K562 (cell line): ENCODE measurements around the gene TMEM86A. TPM values are rescaled to one million over a fixed set of nuclear protein-coding genes. Genes with fewer than 3 reads are reported as not detected.

ENCODE experiments used
- ATAC-seq: fragments of 200-7000 bp; cut with Tn5 transposase; 3 replicates; pipeline ENCODE4 v1.9.1; 2020; ENCODE audit warnings: moderate library complexity
- BruUV-seq: library from RNA; stranded (reverse); fragments of 400-500 nt; replicated peaks from 2 replicates; lab custom pipeline; 2021; lab: Mats Ljungman, UMichigan
- CTCF ChIA-PET: fragments of 300-600 bp; formaldehyde crosslinking; extraction: SDS; loops from one replicate; lab custom pipeline; 2021; ENCODE audit warnings: low intra/inter-chr PET ratio; lab: Yijun Ruan, JAX
- POLR2A ChIA-PET: fragments of 300-600, 350-650 bp; sonication (Branson Sonifier 250); formaldehyde crosslinking; extraction: SDS; loops from one replicate; lab custom pipeline; 2021; ENCODE audit warnings: antibody characterized with exemption, inconsistent platforms; lab: Yijun Ruan, JAX
- DNase-seq, 4 experiments: peaks; one replicate each; pipeline versions ENCODE4 v3.0.0 to v3.0.0-alpha.2; 2011 to 2018; ENCODE audit warnings: low spot score in 3 of 4, mixed read lengths in 3 of 4; ENCODE audit errors: extremely low read depth in 1 of 4
- FAIRE-seq: peaks from 2 replicates; lab custom pipeline; 2011; peaks lifted over from hg19 to GRCh38; lab: Jason Lieb, UNC
- H2AFZ ChIP-seq: 2 replicates; pipeline ENCODE4 v1.6.0; 2011; ENCODE audit warnings: low read depth, low read length, control low read depth, inconsistent platforms
- H3K27ac ChIP-seq: fragments of 200-600 bp; 3 replicates; pipeline ENCODE4 v1.8.0; 2011; ENCODE audit warnings: low read depth, mild to moderate bottlenecking, control low read depth, inconsistent platforms, low read length, moderate library complexity, mixed read lengths; ENCODE audit errors: extremely low read depth
- H3K27me3 ChIP-seq, 2 experiments: fragments of 300-600 bp in 1 of 2; 2 replicates in 1 of 2; 3 replicates in 1 of 2; pipeline versions ENCODE4 v1.6.0 to v1.8.0; 2011; ENCODE audit warnings: inconsistent platforms in 2 of 2, low read length in 2 of 2, mild to moderate bottlenecking in 1 of 2, mixed read lengths in 1 of 2, moderate library complexity in 1 of 2; ENCODE audit not compliant: control insufficient read depth in 2 of 2, insufficient read depth in 2 of 2
- H3K36me3 ChIP-seq: fragments of 300-600 bp; 3 replicates; pipeline ENCODE4 v1.8.0; 2011; ENCODE audit warnings: mild to moderate bottlenecking, low read length, inconsistent platforms; ENCODE audit not compliant: control insufficient read depth, insufficient read depth
- H3K4me1 ChIP-seq, 2 experiments: fragments of 200-600 bp in 1 of 2; replicated peaks in 1 of 2; 2 replicates in 1 of 2; 3 replicates in 1 of 2; pipeline versions ENCODE4 v1.5.1 to v1.8.0; 2011; ENCODE audit warnings: inconsistent platforms in 2 of 2, low read length in 2 of 2, mild to moderate bottlenecking in 1 of 2, mixed read lengths in 1 of 2, moderate library complexity in 1 of 2; ENCODE audit not compliant: control insufficient read depth in 2 of 2, insufficient read depth in 2 of 2
- H3K4me2 ChIP-seq: 2 replicates; pipeline ENCODE4 v1.6.1; 2011; ENCODE audit warnings: low read length, control low read depth, inconsistent platforms, mixed read lengths; ENCODE audit not compliant: insufficient read depth
- H3K4me3 ChIP-seq: fragments of 200-600 bp; sonication (generic), shearing (Covaris generic); 2 replicates; pipeline ENCODE4 v1.5.1; 2016; ENCODE audit warnings: control low read depth, inconsistent platforms
- H3K79me2 ChIP-seq: fragments of 200-600 bp; 3 replicates; pipeline ENCODE4 v1.8.0; 2011; ENCODE audit warnings: low read length, inconsistent platforms; ENCODE audit not compliant: control insufficient read depth, insufficient read depth
- H3K9ac ChIP-seq, 2 experiments: 2 replicates each; pipeline versions ENCODE4 v1.6.0 to v1.6.1; 2011; ENCODE audit warnings: low read depth in 2 of 2, low read length in 2 of 2, control low read depth in 1 of 2, inconsistent platforms in 1 of 2, mild to moderate bottlenecking in 1 of 2, mixed read lengths in 1 of 2; ENCODE audit not compliant: insufficient read depth in 1 of 2
- H3K9me1 ChIP-seq: one replicate; pipeline ENCODE4 v1.6.0; 2011; ENCODE audit warnings: inconsistent platforms, mild to moderate bottlenecking, low read length, moderate library complexity; ENCODE audit not compliant: control insufficient read depth, insufficient read depth
- H3K9me3 ChIP-seq: replicated peaks from 2 replicates; pipeline ENCODE4 v1.5.1; 2011; ENCODE audit warnings: low read depth, low read length, inconsistent platforms; ENCODE audit not compliant: control insufficient read depth, insufficient read depth
- H4K20me1 ChIP-seq: replicated peaks from 2 replicates; pipeline ENCODE4 v1.6.1; 2011; ENCODE audit warnings: low read length, inconsistent platforms, mixed read lengths; ENCODE audit not compliant: control insufficient read depth, insufficient read depth
- CBFA2T2 ChIP-seq: fragments of 450-650 bp; conservative IDR thresholded peaks from 2 replicates; pipeline ENCODE4 v1.6.1; 2017; ENCODE audit warnings: mild to moderate bottlenecking
- HNRNPUL1 ChIP-seq: fragments of 200-400 bp; formaldehyde crosslinking; IDR thresholded peaks from 2 replicates; pipeline ENCODE4 v1.6.1; 2017; ENCODE audit warnings: low read length
- ZNF165 ChIP-seq: fragments of 250-450 bp; sonication (Bioruptor Pico); IDR thresholded peaks from 2 replicates; pipeline ENCODE4 v1.4.0; 2020; ENCODE audit warnings: borderline replicate concordance
- WGBS: fragments of 100-300 bp; shearing (Covaris generic); methylation state at CpG from one replicate; pipeline ENCODE4 v1.1.6; 2016; ENCODE audit warnings: low coverage, mixed read lengths; ENCODE audit not compliant: insufficient coverage; ENCODE audit errors: missing lambda C conversion rate; 5-methylcytosine and 5-hydroxymethylcytosine counted together
- in situ Hi-C: fragments of 300-500 bp; cut with MboI; formaldehyde crosslinking; loops from 4 replicates; pipeline ENCODE4 v1.15.0; 2018; ENCODE audit warnings: inconsistent platforms, mixed read lengths
- intact Hi-C: fragments of 100-400 bp; cut with micrococcal nuclease; formaldehyde crosslinking; loops from 2 replicates; pipeline ENCODE4 v1.14.2; 2022
- polyA plus RNA-seq, 8 experiments: library from polyadenylated mRNA; depleted of rRNA in 4 of 8; stranded (reverse) in 5 of 8; unstranded in 3 of 8; fragments of >200 nt; fragmentation: Nextera tagmentation in 2 of 8; fragmentation: Illumina TruSeq in 1 of 8; extraction: Ambion mirVana in 2 of 8; extraction: Trizol in 1 of 8; gene quantifications; 2 replicates each; pipeline versions ENCODE4 v1.2.1 to v1.2.3, GENCODE V29; 2011 to 2014; ENCODE audit warnings: inconsistent platforms in 1 of 8, missing spikeins in 1 of 8
- total RNA-seq, 7 experiments: library from RNA; depleted of rRNA in 6 of 7; stranded (reverse); fragments of >200 nt in 6 of 7; fragmentation: Illumina TruSeq in 2 of 7; extraction: Trizol in 2 of 7; gene quantifications; 2 replicates each; pipeline versions ENCODE4 v1.2.1 to v1.2.3, GENCODE V29; 2011 to 2021; ENCODE audit warnings: low replicate concordance in 1 of 7
- TF ChIP-seq, protein P1 (sequence below): fragments of 250-450 bp; sonication (Bioruptor Pico); IDR thresholded peaks from 2 replicates; pipeline ENCODE4 v1.8.0; 2022; ENCODE audit warnings: moderate library complexity, mild to moderate bottlenecking, inconsistent platforms

TMEM86A gene
- total and polyA plus RNA-seq, 9 of the 15 experiments (the other 6 are each of a cell fraction or from before 2014, with no cell fraction given) = 0.22 to 1.3 (median 0.40) TPM; not detected in 2

DNA sequence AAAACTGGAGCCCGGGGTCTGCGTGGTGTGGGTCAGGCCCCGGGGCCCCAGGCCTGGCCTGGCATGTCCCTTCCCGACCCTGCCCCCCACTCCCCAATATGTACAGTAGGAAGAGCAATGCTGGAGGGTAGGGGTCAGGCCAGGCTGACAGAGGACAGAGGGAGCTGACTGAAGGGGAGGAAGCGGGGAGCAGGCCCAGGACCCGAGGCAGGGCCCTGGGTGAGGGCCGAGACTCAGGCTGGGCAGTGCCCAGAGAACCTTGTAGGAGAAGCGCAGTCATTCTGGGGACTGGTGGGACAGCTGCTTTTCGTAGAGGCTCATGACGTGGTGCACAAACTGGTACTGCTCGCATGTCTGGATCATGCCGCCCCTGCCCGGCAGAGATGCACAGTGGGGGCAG lies 30.1 kb downstream of the TMEM86A start:
- no peak for ATAC-seq
- CTCF ChIA-PET = interaction anchor here (0.5 kb wide), 1 partner anchor 665 kb away, joined by 3 read pairs; no protein-coding TSS in a partner anchor
- TF ChIP-seq HNRNPUL1 (no peak), ZNF165 (CRISPR knock-in tag) (no peak), CBFA2T2 (no peak)
- TF ChIP-seq, protein P1, sequence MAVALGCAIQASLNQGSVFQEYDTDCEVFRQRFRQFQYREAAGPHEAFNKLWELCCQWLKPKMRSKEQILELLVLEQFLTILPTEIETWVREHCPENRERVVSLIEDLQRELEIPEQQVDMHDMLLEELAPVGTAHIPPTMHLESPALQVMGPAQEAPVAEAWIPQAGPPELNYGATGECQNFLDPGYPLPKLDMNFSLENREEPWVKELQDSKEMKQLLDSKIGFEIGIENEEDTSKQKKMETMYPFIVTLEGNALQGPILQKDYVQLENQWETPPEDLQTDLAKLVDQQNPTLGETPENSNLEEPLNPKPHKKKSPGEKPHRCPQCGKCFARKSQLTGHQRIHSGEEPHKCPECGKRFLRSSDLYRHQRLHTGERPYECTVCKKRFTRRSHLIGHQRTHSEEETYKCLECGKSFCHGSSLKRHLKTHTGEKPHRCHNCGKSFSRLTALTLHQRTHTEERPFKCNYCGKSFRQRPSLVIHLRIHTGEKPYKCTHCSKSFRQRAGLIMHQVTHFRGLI = no peak
- POLR2A ChIA-PET = interaction anchor here (0.6 kb wide), 2 partner anchors 129 to 211 kb away, joined by 3 to 4 read pairs; partner anchors contain the start of gene MISFA
- Histone ChIP-seq H3K36me3 (no peaks in the 10 kb centered on the region), H3K79me2 (no peaks in the 10 kb centered on the region), H3K4me2 (no peak overlapping the region), H3K9me3 (no peaks in the 10 kb centered on the region), H3K4me1 (peaks cover 0 to 3% of the 10 kb centered on the region in 2 experiments; a peak in 1 of 5 replicates), H3K9me1 (no peaks in the 10 kb centered on the region), H4K20me1 (no peaks in the 10 kb centered on the region), H3K9ac (no peak overlapping the region), H2AFZ (no peak overlapping the region), H3K4me3 (no peak overlapping the region), H3K27me3 (peaks cover 5 to 42% of the 10 kb centered on the region in 2 experiments), H3K27ac (no peak overlapping the region)
- BruUV-seq = no TSS peak
- WGBS = 11% methylated on average over 13 of the region's 13 CpGs
- intact Hi-C loops = no loop called here
- in situ Hi-C loops = loop anchor here (25.0 kb wide), 1 partner anchor 191 kb away; the partner anchor contains the start of gene TSG101
- DNase-seq = no peak
- no peak for FAIRE-seq
